Vagina (tissue), 2 donors: ENCODE measurements around the gene CD300A. TPM values are rescaled to one million over a fixed set of nuclear protein-coding genes. Genes with fewer than 3 reads are reported as not detected.

ENCODE experiments used
- DNase-seq, 2 donors: peaks; one replicate each; pipeline ENCODE4 v3.0.0-alpha.2; 2017; ENCODE audit errors: extremely low spot score in 2 of 2
- H3K27ac ChIP-seq: fragments of 200-600 bp; sonication (generic); one replicate; pipeline ENCODE4 v1.5.1; 2019
- H3K27me3 ChIP-seq: fragments of 200-600 bp; sonication (generic); one replicate; pipeline ENCODE4 v1.5.1; 2019
- H3K36me3 ChIP-seq, 2 donors: fragments of 200-600 bp; sonication (generic); one replicate each; pipeline ENCODE4 v1.5.1; 2017 to 2019
- H3K4me1 ChIP-seq: fragments of 200-600 bp; sonication (generic); one replicate; pipeline ENCODE4 v1.5.1; 2019
- H3K4me3 ChIP-seq, 2 donors: fragments of 200-600 bp; sonication (generic); 1 replicate in 1 of 2; 2 replicates in 1 of 2; pipeline ENCODE4 v1.5.1; 2016 to 2019
- H3K9me3 ChIP-seq: fragments of 200-600 bp; sonication (generic); one replicate; pipeline ENCODE4 v1.5.1; 2019
- POLR2A ChIP-seq, 2 donors: fragments of 450-650 bp; IDR thresholded peaks; one replicate each; pipeline ENCODE4 v1.6.1; 2017; ENCODE audit warnings: antibody characterized with exemption in 2 of 2, mild to moderate bottlenecking in 2 of 2, moderate library complexity in 2 of 2
- POLR2AphosphoS5 ChIP-seq, 2 donors: sonication (generic); formaldehyde crosslinking; IDR thresholded peaks; one replicate each; pipeline ENCODE4 v1.9.0; 2017; ENCODE audit warnings: antibody characterized with exemption in 2 of 2, mild to moderate bottlenecking in 2 of 2, low read depth in 1 of 2; ENCODE audit not compliant: insufficient read depth in 1 of 2
- intact Hi-C: fragments of 100-400 bp; cut with DNase I; formaldehyde crosslinking; loops from one replicate; pipeline ENCODE4 v1.15.1; 2023
- total RNA-seq: library from RNA; depleted of rRNA; stranded (reverse); fragments of >200 nt; gene quantifications from one replicate; pipeline ENCODE4 v1.2.3, GENCODE V29; 2016
- TF ChIP-seq, protein P1 (sequence below), 3 experiments: fragments of 450-650 bp in 2 of 3; fragments of 200-600 bp in 1 of 3; sonication (generic) in 1 of 3; IDR thresholded peaks; one replicate each; pipeline ENCODE4 v1.5.1; 2017 to 2019; ENCODE audit warnings: antibody characterized with exemption in 3 of 3, mild to moderate bottlenecking in 2 of 3, moderate library complexity in 2 of 3

Gene CD300A
- total RNA-seq, 1 donor from 2014 or later = 4.2 TPM

- Histone ChIP-seq H3K27ac (peak overlapping the region; percentile 91), H3K36me3 (no peaks in the 10 kb centered on the region), H3K27me3 (no peaks in the 10 kb centered on the region), H3K4me1 (peaks cover 46% of the 10 kb centered on the region), H3K9me3 (no peaks in the 10 kb centered on the region), H3K4me3 (peak overlapping the region; percentile 61 to 74)
- no peak for DNase-seq
- intact Hi-C loops = no loop called here
- TF ChIP-seq POLR2A (IDR thresholded peaks at IDR 0.05) = peak in 1 of 2 donors; percentile 27
- TF ChIP-seq POLR2AphosphoS5 (IDR thresholded peaks at IDR 0.05; ENCODE audit: insufficient read depth in 1 of 2, low read depth in 1 of 2) = peak; percentile 26 to 85
- TF ChIP-seq, protein P1, sequence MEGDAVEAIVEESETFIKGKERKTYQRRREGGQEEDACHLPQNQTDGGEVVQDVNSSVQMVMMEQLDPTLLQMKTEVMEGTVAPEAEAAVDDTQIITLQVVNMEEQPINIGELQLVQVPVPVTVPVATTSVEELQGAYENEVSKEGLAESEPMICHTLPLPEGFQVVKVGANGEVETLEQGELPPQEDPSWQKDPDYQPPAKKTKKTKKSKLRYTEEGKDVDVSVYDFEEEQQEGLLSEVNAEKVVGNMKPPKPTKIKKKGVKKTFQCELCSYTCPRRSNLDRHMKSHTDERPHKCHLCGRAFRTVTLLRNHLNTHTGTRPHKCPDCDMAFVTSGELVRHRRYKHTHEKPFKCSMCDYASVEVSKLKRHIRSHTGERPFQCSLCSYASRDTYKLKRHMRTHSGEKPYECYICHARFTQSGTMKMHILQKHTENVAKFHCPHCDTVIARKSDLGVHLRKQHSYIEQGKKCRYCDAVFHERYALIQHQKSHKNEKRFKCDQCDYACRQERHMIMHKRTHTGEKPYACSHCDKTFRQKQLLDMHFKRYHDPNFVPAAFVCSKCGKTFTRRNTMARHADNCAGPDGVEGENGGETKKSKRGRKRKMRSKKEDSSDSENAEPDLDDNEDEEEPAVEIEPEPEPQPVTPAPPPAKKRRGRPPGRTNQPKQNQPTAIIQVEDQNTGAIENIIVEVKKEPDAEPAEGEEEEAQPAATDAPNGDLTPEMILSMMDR (IDR thresholded peaks at IDR 0.05) = no peak
These were observed 35.5 kb upstream of the CD300A start for GRCh38 chr17:74430706-74431567.

DNA sequence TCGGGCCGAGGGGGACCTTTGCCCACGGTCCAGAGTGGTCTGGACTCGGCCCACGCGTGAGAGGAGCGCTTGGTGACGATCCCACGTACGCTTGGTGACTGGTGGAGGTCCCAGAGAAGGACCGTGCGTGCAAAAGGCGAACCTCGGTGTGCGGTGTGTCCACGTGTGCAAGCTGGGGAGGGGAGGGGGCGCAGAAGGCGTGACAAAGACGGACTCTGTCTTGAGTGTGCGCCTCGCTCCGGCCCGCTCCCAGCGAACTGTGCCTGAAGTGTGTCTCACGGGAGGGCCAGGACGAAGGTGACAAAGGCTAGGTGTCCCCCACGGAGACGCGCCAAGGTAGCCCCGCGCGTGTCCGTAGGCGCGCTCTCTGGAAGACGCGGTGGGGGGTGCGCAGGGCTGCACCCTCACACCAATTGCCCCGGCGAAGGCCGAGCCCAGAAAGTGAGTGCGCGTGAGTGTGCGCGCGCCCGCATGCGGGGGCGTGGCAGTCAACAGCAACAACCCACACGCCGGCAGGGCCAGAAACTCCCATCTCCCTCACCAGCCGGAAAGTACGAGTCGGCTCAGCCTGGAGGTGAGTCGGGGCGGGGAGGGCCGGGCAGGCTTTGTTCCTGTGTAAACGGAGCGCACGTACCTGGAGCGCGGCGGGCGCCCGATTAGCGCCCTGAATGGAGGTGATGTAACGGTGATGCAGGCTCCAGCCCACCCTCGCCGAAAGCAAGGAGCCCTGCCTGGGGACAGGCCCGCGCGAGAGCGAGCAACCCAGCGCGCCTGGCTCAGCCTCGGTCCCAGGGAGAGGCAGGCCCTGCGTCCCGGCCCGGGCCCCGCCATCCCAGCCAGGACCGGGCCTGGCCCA is 34.6 kb upstream of the CD300A start, which contains the start of gene GPRC5C:
Gene GPRC5C, plus strand, starts transcription at position 521 of the 856 bp plus-strand sequence. CDS start 7,689 bp downstream, outside the sequence.
- H3K27ac ChIP-seq = peak within 1 kb of the TSS; percentile 91
- no peaks in the 10 kb centered on the region for H3K36me3 ChIP-seq
- DNase-seq = no peak
- H3K4me3 ChIP-seq = peak within 1 kb of the TSS; percentile 61 to 74
- H3K27me3 ChIP-seq = no peaks in the 10 kb centered on the region
- intact Hi-C loops = no loop called here
- TF ChIP-seq POLR2A (IDR thresholded peaks at IDR 0.05) (peak in 1 of 2 donors; percentile 49), POLR2AphosphoS5 (IDR thresholded peaks at IDR 0.05; ENCODE audit: insufficient read depth in 1 of 2, low read depth in 1 of 2) (peak; percentile 39 to 81)
- TF ChIP-seq, protein P1 (IDR thresholded peaks at IDR 0.05) = no peak
- H3K9me3 ChIP-seq = no peaks in the 10 kb centered on the region
- H3K4me1 ChIP-seq = peaks cover 46% of the 10 kb centered on the region

DNA sequence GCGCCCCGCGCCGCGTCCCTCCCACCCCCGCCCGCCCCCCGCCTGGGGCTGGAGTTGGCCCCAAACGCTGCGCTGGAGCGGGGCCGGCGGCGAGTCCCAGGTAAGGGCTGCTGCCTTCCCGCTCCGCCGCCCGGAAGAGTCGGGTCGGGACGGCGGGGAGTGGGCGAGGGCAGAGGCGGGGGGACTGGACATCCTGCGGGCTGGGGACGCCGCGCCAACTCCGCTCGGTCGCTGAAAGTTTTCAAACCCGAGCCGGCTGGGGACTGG is 34.1 kb upstream of the CD300A start:
- DNase-seq = no peak
- Histone ChIP-seq H3K9me3 (no peaks in the 10 kb centered on the region), H3K36me3 (no peaks in the 10 kb centered on the region), H3K27ac (peak overlapping the region; percentile 91), H3K4me3 (peak overlapping the region; percentile 61 to 74), H3K27me3 (no peaks in the 10 kb centered on the region), H3K4me1 (peaks cover 46% of the 10 kb centered on the region)
- no peak for TF ChIP-seq POLR2AphosphoS5 (IDR thresholded peaks at IDR 0.05; ENCODE audit: insufficient read depth in 1 of 2, low read depth in 1 of 2)
- TF ChIP-seq POLR2A (IDR thresholded peaks at IDR 0.05) = no peak
- TF ChIP-seq, protein P1 (IDR thresholded peaks at IDR 0.05) = no peak
- intact Hi-C loops = no loop called here

- Histone ChIP-seq H3K9me3 (no peaks in the 10 kb centered on the region), H3K4me3 (peak overlapping the region; percentile 61 to 74), H3K4me1 (peaks cover 41% of the 10 kb centered on the region), H3K27me3 (no peaks in the 10 kb centered on the region), H3K27ac (peak overlapping the region; percentile 91), H3K36me3 (no peaks in the 10 kb centered on the region)
- intact Hi-C loops = no loop called here
- no peak for DNase-seq
- no peak for TF ChIP-seq POLR2A (IDR thresholded peaks at IDR 0.05)
- no peak for TF ChIP-seq POLR2AphosphoS5 (IDR thresholded peaks at IDR 0.05; ENCODE audit: insufficient read depth in 1 of 2, low read depth in 1 of 2)
- TF ChIP-seq, protein P1 (IDR thresholded peaks at IDR 0.05) = no peak
These were observed 33.6 kb upstream of the CD300A start for GRCh38 chr17:74432766-74433391.
